ENCODE data around the gene IL2RA. TPM values are rescaled to one million over a fixed set of nuclear protein-coding genes. Genes with fewer than 3 reads are reported as not detected.

Gene IL2RA
- total and polyA plus RNA-seq, 10 of the 15 experiments (the other 5 are each of a cell fraction or from before 2014, with no cell fraction given), result 2.2 to 6.0 (median 4.9) TPM

DNA sequence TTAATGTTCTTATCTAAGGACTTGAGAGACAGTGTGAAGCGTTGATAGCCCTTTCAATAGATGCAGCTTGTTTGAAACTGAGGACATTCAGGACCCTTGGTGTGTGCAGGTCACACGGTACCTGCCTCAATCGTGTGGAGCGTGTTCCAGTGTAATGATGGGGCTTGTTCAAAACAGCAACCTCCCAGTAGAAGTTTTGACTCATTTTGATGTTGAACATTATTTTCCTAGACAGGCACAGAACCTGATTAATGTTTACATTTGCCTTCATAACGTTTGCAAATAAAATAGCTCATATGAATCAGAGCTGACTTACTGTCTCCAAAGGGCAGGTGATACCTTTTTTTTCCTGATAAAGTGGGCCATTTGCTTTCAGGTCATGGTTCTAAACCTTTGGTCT lies 48.0 kb upstream of the IL2RA start:
- Histone ChIP-seq H4K20me1 (ENCODE audit: control insufficient read depth, insufficient read depth) (no peaks in the 10 kb centered on the region), H3K4me2 (ENCODE audit: control insufficient read depth, insufficient read depth) (no peak overlapping the region), H3K9me3 (replicated peaks; ENCODE audit: control insufficient read depth, insufficient read depth, low read length) (no peaks in the 10 kb centered on the region), H3K27me3 (replicated peaks in 1 of 2; ENCODE audit: control insufficient read depth in 2 of 2, insufficient read depth in 2 of 2, low read length in 1 of 2) (no peaks in the 10 kb centered on the region), H2AFZ (ENCODE audit: control insufficient read depth, low read depth, low read length) (no peak overlapping the region), H3K36me3 (ENCODE audit: control insufficient read depth in 2 of 2, insufficient read depth in 2 of 2, low read length in 1 of 2) (peaks cover 18 to 55% of the 10 kb centered on the region in 2 experiments), H3K9ac (ENCODE audit: control insufficient read depth, insufficient read depth, low read length) (no peak overlapping the region), H3K4me3 (no peak overlapping the region), H3K79me2 (ENCODE audit: control insufficient read depth, insufficient read depth, low read length) (no peaks in the 10 kb centered on the region; the same call in 1 of the 2 replicates), H3K4me1 (ENCODE audit: control insufficient read depth, insufficient read depth, low read length) (no peaks in the 10 kb centered on the region), H3K27ac (ENCODE audit: control insufficient read depth, insufficient read depth) (no peak overlapping the region)
- 80% methylated on average over 5 of the region's 5 CpGs for WGBS (ENCODE audit: insufficient coverage, insufficient replicate concordance, low lambda C conversion rate, missing lambda C conversion rate)
- BruUV-seq (replicated peaks), result no TSS peak
- ChIA-PET SMC1A (ENCODE audit: uncharacterized antibody, unreplicated experiment) (interaction anchor here (0.8 to 3.2 kb wide), 12 partner anchors 13 to 299 kb away, joined by 3 to 38 read pairs (median 6); partner anchors contain the start of gene PFKFB3), POLR2A (interaction anchor here (1.1 to 1.3 kb wide), 2 partner anchors 12 to 292 kb away, joined by 3 to 4 read pairs; no protein-coding TSS in a partner anchor), RAD21 (ENCODE audit: unreplicated experiment) (interaction anchor here (0.7 to 2.5 kb wide), 8 partner anchors 27 to 296 kb away, joined by 3 to 24 read pairs (median 4); no protein-coding TSS in a partner anchor), CTCF (interaction anchor here (0.9 to 8.0 kb wide), 8 partner anchors 10 to 300 kb away, joined by 3 to 120 read pairs (median 11); partner anchors contain the start of gene PFKFB3)
- no peak for ATAC-seq
- no peak for FAIRE-seq
- DNase-seq (ENCODE audit: low read depth, low spot score), result no peak
- intact Hi-C loops (cut with micrococcal nuclease; ENCODE audit: unreplicated experiment), result no loop called here
- in situ Hi-C loops (cut with MboI), result loop anchor here (5.0 kb wide), 1 partner anchor 42 kb away; no protein-coding TSS in a partner anchor
- no peak for TF ChIP-seq IRF4 (IDR thresholded peaks at IDR 0.05; ENCODE audit: low read depth, low read length)
- no peak for TF ChIP-seq NFYA (IDR thresholded peaks at IDR 0.05; ENCODE audit: borderline replicate concordance, low read depth, low read length)
- no peak for TF ChIP-seq PRDM15 (CRISPR knock-in tag; IDR thresholded peaks at IDR 0.05)
- TF ChIP-seq, protein P1, sequence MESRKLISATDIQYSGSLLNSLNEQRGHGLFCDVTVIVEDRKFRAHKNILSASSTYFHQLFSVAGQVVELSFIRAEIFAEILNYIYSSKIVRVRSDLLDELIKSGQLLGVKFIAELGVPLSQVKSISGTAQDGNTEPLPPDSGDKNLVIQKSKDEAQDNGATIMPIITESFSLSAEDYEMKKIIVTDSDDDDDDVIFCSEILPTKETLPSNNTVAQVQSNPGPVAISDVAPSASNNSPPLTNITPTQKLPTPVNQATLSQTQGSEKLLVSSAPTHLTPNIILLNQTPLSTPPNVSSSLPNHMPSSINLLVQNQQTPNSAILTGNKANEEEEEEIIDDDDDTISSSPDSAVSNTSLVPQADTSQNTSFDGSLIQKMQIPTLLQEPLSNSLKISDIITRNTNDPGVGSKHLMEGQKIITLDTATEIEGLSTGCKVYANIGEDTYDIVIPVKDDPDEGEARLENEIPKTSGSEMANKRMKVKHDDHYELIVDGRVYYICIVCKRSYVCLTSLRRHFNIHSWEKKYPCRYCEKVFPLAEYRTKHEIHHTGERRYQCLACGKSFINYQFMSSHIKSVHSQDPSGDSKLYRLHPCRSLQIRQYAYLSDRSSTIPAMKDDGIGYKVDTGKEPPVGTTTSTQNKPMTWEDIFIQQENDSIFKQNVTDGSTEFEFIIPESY (IDR thresholded peaks at IDR 0.05), result no peak
- TF ChIP-seq SIX5 (IDR thresholded peaks at IDR 0.05; ENCODE audit: low read depth, low read length, severe bottlenecking), result no peak
- no peak for TF ChIP-seq TCF3 (IDR thresholded peaks at IDR 0.05; ENCODE audit: borderline replicate concordance, insufficient read depth, low read depth, low read length)
- no peak for TF ChIP-seq CEBPZ (IDR thresholded peaks at IDR 0.05; ENCODE audit: low read depth, low read length)
